GM19099 (cell line): Measurements from ENCODE around the gene DDX59.

Experiments used
- POLR2A ChIP-seq: IDR thresholded peaks from 3 replicates; pipeline ENCODE4 v1.6.1; 2011; ENCODE audit warnings: low read depth; ENCODE audit not compliant: insufficient read length; ENCODE audit errors: extremely low read depth

The DDX59 gene

DNA sequence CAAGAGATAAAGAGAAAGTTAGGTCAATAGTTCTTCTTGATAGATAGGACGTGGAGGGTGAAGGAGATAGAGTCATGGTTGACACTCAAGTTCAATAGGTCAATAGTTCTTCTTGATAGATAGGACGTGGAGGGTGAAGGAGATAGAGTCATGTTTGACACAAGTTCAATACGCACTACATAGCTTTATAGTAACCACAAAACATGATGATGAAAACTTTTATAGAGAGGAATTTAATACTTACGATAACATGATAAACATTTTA lies 5.8 kb upstream of the DDX59 start:
- TF ChIP-seq POLR2A: no peak

DNA sequence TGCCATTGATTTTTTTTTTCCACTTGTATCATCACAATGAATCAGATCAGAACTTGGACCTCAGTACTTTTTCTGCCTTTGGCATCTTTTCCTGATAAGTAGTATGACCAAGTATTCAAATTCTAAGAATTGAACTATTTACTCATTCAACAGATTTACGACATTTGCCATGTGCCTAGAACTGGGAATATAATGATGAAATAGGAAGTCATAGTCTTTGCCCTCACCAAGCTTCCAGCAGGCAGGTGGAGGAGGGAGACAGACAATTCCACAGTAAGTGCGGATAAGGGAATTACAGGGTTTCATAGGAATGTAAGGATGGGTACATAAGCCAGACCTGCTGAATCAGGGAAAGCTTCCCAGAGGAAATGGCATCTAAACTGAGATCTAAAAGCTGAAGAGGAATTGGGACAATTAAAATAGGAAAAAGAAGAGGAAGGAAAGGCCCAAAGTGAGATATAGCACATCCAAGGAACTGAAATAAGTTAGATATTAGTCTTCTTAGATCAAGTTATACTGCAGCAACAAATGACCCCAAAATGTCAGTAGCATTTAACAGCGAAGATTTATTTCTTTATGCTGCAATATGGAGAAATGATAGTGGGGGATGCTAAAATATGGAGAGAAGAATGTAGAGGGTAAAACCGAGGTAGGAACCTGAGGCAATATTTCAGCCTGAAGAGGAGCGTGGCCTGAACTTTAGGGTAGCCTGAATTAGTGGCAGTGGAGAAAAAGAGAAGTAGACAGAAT lies 5.3 kb upstream of the DDX59 start:
- TF ChIP-seq POLR2A: no peak

GRCh38 chr1:200673952-200674823 lies 4.5 kb upstream of the DDX59 start:
- TF ChIP-seq POLR2A: no peak

DNA sequence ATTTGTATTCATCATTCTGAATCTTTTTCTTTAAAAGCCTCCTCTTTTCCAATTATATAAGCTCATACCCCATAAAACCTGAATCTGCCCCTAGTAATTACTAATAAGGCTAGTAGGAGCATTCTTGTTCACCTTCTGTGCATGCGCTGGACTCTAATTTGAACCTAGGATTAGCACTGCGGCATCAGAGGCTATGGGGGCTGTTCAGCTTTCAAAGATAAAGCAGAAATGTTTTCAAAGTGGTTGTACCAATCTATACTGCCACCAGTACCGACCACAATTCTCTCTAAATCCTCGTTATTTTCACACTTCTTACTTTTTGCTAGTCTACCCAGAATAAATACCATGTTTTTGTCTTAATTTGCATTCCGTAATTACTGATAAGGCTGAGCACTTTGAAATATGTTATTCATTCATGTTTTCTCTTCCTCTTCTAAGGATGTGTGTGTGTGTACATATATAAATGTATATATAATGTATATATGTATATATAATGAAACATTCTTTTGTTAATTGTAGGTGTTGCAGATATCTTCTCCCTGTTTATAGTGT lies 1.6 kb upstream of the DDX59 start:
- no peak for TF ChIP-seq POLR2A

- TF ChIP-seq POLR2A: no peak
Observed at GRCh38 chr1:200670242-200671118, 773 bp upstream of the DDX59 start.

- no peak for TF ChIP-seq POLR2A
Observed at GRCh38 chr1:200668514-200669313, 993 bp downstream of the DDX59 start.

DNA sequence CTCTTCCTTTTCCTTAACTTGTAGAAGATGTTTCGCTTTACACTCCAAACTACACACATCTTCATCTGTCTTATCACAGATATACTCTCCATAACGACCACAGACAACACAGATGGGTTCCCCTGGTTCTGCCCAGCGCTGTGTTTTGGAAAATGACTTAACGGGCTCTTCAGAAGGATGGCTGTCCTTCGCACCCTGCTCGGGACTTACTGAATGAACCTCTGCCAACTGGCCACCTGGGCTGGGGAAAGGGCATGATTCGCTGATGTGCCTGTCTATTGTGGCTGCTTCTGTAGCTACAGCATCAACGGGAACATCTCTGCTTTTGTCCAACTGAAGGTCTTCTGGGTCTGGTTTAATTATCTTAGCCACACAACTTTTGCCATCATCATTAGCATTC lies 3.4 kb downstream of the DDX59 start:
- TF ChIP-seq POLR2A: no peak

DNA sequence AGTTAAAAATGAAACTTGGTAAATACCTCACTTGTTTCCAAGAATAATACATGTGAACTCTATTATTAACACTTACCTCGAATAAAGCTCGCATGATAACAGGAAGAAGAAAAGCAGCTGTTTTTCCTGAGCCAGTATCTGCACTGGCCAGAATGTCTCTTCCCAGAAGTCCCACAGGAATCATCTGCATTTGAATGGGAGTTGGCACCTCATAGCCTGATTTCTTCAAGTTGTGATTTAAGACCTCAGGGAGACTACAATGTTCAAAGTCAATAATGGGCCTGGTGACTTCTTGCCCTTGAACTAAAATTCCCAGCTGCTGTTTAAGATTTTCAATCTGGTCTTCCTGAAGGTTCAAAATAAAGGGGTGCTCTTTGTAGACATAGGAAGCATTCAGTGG lies 3.8 kb downstream of the DDX59 start:
- no peak for TF ChIP-seq POLR2A

DNA sequence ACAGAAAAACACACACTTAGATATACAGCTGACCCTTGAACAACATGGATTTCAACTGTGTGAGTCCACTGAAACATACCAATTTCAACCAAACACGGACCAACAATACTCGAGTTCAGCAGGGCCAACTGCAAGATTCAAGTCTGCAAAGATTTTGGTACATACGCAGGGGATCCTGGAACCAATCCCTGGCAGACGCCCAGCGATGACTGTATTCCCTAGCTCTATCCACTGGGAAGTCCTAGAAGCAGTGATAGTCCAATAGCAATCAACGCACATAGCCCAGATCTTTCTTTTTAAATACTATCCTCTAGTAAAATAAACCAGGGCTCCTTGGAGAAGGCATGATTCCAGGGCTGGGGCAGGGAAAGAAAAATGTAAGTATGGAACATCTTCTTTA lies 9.0 kb downstream of the DDX59 start:
- TF ChIP-seq POLR2A: no peak

- no peak for TF ChIP-seq POLR2A
Observed at GRCh38 chr1:200659269-200659668, 10.4 kb downstream of the DDX59 start.

DNA sequence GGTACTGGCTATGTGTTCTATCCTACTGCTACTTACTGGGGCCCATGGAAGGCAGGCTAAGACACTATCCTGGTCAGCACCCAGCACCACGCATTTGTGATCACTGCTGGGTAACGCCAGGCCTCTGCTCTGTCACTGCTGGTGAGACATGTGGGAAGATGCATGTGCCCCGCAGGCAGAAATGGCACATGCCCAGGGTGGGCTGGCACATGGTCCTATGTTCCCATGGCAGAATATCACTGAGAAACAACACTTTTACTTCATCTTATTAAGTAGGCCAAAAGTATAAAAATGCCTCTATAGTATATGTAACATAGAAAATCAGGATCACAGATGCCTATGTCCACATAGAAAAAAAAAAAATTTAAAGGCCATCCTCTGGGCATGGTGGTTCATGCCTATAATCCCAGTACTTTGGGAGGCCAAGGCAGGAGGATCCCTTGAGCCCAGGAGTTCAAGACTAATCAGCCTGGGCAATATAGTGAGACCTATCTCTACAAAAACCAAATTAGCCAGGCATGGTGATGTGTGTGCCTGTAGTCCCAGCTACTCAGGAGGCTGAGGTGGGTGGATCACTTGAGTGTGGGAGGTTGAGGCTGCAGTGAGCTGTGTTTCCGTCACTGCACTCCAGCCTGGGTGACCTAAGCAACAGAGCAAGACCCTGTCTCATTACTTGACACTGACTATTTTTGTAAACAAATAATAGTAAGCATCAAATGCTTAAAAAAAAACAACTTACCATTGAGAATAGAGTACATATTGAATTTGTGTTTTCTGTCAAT lies 11.5 kb downstream of the DDX59 start:
- no peak for TF ChIP-seq POLR2A

DNA sequence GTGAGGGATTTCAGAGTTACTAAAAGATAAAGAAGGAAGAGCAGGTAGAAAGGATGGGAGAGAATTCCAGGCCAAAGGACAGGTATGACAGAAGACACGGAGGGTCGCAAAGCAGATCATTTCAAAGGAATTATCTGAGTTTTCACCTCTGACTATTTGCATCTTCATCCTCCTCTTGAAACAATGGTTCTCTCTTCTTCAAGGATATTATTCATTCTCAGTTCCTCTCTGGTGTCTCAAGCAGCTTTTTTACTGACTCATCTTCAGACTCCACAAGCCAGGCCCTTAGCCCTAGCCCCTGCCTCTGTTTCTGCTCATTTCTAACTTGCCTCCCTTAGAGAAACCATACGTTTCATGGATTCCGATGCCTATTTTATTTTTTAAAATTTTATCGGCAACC lies 15.0 kb downstream of the DDX59 start:
- TF ChIP-seq POLR2A: no peak

DNA sequence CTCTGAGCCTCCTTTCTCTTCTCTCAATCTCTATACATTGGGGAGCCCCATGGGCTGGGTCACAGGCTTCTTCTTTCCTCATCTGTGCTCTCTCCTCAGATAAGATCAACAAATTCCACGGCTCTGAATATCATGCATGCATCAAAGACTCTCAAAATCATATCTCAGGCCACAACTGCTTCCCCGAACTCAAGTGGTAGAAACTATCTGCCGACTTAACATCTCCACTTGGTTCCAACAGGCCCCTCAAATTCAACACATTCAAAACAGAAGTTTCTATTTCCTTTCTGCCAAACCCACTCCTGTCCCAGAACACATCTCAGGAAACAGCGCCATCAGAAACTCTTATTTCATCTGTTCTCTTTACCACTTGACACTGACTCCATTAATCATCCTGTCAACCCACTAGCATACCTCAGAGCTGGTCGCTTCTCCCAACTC lies 16.7 kb downstream of the DDX59 start:
- no peak for TF ChIP-seq POLR2A

DNA sequence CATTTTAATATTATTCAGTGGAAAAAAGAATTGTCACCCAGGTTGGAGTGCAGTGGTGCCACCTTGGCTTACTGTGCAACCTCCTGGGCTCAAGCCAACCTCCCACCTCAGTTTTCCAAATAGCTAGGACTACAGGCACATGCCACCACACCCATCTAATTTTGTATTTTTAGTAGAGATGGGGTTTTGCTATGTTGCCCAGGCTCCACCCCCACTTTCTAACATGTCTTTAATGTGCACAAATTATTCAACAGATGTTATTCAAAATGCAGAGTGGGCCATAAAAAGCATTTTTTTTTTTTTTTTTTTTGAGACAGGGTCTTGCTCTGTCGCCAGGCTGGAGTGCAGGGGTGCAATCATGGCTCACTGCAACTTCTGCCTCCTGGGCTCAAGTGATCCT lies 17.3 kb downstream of the DDX59 start:
- TF ChIP-seq POLR2A: no peak

- no peak for TF ChIP-seq POLR2A
Observed at GRCh38 chr1:200646515-200646914, 23.2 kb downstream of the DDX59 start.
